Measurements from ENCODE around the gene RRAS.

DNA sequence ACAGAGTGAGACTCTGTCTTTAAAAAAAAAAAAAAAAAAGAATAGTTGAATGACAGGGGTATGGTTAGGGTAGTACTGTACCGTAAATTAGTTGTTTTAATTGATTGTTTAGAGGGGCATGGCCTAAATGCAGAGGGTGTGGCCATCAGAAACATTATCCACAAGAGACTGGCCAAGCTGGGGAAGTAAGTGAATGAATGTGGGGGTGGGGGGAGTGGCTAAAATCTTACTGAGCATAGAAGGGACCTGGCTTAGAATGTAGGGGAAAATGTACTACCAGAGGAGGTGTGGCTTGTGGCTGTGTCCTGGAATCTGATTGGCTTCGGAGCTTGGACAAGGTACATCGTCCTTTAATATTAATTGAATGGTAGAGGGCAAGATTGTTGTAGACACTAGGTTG, 29.6 kb upstream of the RRAS start:
- TF ChIP-seq EP300 (conservative IDR thresholded peaks at IDR 0.05; ENCODE audit: poor library complexity, severe bottlenecking) (no peak), RAD21 (conservative IDR thresholded peaks at IDR 0.05) (no peak), TAF1 (IDR thresholded peaks at IDR 0.05; ENCODE audit: low read depth) (no peak), POLR2AphosphoS5 (IDR thresholded peaks at IDR 0.05) (no peak), SMC3 (conservative IDR thresholded peaks at IDR 0.05; ENCODE audit: poor library complexity) (no peak), EZH2 (IDR thresholded peaks at IDR 0.05; ENCODE audit: borderline replicate concordance, insufficient read depth, low read length, poor library complexity, severe bottlenecking) (no peak), MXI1 (conservative IDR thresholded peaks at IDR 0.05; ENCODE audit: poor library complexity, severe bottlenecking) (no peak)
- TF ChIP-seq, protein P1, sequence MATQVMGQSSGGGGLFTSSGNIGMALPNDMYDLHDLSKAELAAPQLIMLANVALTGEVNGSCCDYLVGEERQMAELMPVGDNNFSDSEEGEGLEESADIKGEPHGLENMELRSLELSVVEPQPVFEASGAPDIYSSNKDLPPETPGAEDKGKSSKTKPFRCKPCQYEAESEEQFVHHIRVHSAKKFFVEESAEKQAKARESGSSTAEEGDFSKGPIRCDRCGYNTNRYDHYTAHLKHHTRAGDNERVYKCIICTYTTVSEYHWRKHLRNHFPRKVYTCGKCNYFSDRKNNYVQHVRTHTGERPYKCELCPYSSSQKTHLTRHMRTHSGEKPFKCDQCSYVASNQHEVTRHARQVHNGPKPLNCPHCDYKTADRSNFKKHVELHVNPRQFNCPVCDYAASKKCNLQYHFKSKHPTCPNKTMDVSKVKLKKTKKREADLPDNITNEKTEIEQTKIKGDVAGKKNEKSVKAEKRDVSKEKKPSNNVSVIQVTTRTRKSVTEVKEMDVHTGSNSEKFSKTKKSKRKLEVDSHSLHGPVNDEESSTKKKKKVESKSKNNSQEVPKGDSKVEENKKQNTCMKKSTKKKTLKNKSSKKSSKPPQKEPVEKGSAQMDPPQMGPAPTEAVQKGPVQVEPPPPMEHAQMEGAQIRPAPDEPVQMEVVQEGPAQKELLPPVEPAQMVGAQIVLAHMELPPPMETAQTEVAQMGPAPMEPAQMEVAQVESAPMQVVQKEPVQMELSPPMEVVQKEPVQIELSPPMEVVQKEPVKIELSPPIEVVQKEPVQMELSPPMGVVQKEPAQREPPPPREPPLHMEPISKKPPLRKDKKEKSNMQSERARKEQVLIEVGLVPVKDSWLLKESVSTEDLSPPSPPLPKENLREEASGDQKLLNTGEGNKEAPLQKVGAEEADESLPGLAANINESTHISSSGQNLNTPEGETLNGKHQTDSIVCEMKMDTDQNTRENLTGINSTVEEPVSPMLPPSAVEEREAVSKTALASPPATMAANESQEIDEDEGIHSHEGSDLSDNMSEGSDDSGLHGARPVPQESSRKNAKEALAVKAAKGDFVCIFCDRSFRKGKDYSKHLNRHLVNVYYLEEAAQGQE (IDR thresholded peaks at IDR 0.05; ENCODE audit: borderline replicate concordance), result no peak
- TF ChIP-seq, protein P2, sequence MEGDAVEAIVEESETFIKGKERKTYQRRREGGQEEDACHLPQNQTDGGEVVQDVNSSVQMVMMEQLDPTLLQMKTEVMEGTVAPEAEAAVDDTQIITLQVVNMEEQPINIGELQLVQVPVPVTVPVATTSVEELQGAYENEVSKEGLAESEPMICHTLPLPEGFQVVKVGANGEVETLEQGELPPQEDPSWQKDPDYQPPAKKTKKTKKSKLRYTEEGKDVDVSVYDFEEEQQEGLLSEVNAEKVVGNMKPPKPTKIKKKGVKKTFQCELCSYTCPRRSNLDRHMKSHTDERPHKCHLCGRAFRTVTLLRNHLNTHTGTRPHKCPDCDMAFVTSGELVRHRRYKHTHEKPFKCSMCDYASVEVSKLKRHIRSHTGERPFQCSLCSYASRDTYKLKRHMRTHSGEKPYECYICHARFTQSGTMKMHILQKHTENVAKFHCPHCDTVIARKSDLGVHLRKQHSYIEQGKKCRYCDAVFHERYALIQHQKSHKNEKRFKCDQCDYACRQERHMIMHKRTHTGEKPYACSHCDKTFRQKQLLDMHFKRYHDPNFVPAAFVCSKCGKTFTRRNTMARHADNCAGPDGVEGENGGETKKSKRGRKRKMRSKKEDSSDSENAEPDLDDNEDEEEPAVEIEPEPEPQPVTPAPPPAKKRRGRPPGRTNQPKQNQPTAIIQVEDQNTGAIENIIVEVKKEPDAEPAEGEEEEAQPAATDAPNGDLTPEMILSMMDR (IDR thresholded peaks at IDR 0.05; ENCODE audit: poor library complexity, severe bottlenecking), result no peak

Measured in neural cell (in vitro differentiated cells).